ENCODE data around the gene ITPK1.

ITPK1 gene

DNA sequence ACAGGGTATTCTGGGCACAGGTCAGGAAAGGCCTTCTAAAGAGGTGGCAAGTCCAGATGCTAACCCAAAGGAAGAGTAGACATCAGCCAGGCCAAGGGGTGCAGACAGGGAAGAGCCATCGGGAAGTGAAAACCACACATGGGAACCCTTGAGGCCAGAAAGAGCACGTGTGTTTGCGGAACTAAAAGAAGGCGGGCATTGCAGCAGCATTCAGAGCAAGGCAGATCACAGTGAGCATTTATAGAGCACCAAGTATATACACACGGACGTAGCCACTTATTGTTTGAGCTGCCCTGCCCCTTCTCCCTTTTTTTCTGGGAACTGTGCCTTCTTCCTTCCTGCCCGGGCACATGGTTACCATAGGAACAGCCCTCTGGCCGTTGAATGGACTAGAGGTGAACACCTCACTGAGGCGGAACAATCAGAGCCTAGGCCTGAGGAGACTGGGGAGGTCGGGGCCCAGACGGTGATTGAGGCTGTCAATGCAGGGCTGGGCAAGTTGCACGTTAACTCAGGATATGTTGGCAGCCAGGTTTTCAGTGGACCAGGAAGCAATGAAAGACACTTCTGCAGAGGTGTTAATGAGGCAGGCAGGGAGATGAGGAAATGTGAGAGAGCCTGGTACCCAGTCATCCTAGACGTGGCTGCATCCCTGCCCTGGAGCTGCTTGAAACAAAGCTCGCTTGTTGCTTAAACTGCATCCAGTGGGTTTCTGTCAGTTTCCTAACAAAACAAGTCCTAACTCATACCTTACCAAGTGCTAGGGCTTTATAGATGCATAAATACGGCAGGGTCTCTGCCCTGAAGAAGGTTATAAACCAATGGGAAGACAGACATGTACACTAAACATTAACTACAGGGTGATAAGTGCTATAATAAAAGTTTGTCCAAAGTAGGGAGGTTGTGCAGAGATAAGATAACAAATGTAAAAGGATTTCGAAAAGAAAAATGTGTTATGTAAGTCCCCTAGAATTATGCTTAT is 34.8 kb upstream of the ITPK1 start (continued):
- TF ChIP-seq, protein P1, sequence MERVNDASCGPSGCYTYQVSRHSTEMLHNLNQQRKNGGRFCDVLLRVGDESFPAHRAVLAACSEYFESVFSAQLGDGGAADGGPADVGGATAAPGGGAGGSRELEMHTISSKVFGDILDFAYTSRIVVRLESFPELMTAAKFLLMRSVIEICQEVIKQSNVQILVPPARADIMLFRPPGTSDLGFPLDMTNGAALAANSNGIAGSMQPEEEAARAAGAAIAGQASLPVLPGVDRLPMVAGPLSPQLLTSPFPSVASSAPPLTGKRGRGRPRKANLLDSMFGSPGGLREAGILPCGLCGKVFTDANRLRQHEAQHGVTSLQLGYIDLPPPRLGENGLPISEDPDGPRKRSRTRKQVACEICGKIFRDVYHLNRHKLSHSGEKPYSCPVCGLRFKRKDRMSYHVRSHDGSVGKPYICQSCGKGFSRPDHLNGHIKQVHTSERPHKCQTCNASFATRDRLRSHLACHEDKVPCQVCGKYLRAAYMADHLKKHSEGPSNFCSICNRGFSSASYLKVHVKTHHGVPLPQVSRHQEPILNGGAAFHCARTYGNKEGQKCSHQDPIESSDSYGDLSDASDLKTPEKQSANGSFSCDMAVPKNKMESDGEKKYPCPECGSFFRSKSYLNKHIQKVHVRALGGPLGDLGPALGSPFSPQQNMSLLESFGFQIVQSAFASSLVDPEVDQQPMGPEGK (CRISPR knock-in tag; IDR thresholded peaks at IDR 0.05; ENCODE audit: borderline replicate concordance), result no peak
- TF ChIP-seq SNAI2 (CRISPR knock-in tag; IDR thresholded peaks at IDR 0.05) (no peak), ARNTL (CRISPR knock-in tag; IDR thresholded peaks at IDR 0.05; ENCODE audit: borderline replicate concordance, low read depth) (no peak), BACH2 (CRISPR knock-in tag; IDR thresholded peaks at IDR 0.05; ENCODE audit: borderline replicate concordance) (no peak)

- TF ChIP-seq SNAI2 (CRISPR knock-in tag; IDR thresholded peaks at IDR 0.05) (no peak), ZFP30 (CRISPR knock-in tag; IDR thresholded peaks at IDR 0.05) (no peak), ZNF565 (CRISPR knock-in tag; conservative IDR thresholded peaks at IDR 0.05; ENCODE audit: low read depth) (no peak), TSHZ2 (CRISPR knock-in tag; IDR thresholded peaks at IDR 0.05) (no peak), TOX (CRISPR knock-in tag; IDR thresholded peaks at IDR 0.05; ENCODE audit: borderline replicate concordance) (no peak), PPARA (CRISPR knock-in tag; IDR thresholded peaks at IDR 0.05; ENCODE audit: borderline replicate concordance) (no peak), ESRRG (CRISPR knock-in tag; IDR thresholded peaks at IDR 0.05) (no peak), ARNTL (CRISPR knock-in tag; IDR thresholded peaks at IDR 0.05; ENCODE audit: borderline replicate concordance, low read depth) (no peak), RARB (CRISPR knock-in tag; IDR thresholded peaks at IDR 0.05) (no peak), ZFP3 (CRISPR knock-in tag; IDR thresholded peaks at IDR 0.05) (no peak), TCF4 (CRISPR knock-in tag; IDR thresholded peaks at IDR 0.05; ENCODE audit: borderline replicate concordance) (no peak), ZNF70 (CRISPR knock-in tag; IDR thresholded peaks at IDR 0.05) (no peak), ISL1 (CRISPR knock-in tag; IDR thresholded peaks at IDR 0.05) (no peak), OSR1 (CRISPR knock-in tag; IDR thresholded peaks at IDR 0.05) (no peak), ZC3H10 (CRISPR knock-in tag; IDR thresholded peaks at IDR 0.05) (no peak), ZNF8 (CRISPR knock-in tag; IDR thresholded peaks at IDR 0.05) (no peak), GLIS3 (CRISPR knock-in tag; IDR thresholded peaks at IDR 0.05) (no peak)
- TF ChIP-seq, protein P1 (CRISPR knock-in tag; IDR thresholded peaks at IDR 0.05; ENCODE audit: borderline replicate concordance), result no peak
- TF ChIP-seq, protein P2, sequence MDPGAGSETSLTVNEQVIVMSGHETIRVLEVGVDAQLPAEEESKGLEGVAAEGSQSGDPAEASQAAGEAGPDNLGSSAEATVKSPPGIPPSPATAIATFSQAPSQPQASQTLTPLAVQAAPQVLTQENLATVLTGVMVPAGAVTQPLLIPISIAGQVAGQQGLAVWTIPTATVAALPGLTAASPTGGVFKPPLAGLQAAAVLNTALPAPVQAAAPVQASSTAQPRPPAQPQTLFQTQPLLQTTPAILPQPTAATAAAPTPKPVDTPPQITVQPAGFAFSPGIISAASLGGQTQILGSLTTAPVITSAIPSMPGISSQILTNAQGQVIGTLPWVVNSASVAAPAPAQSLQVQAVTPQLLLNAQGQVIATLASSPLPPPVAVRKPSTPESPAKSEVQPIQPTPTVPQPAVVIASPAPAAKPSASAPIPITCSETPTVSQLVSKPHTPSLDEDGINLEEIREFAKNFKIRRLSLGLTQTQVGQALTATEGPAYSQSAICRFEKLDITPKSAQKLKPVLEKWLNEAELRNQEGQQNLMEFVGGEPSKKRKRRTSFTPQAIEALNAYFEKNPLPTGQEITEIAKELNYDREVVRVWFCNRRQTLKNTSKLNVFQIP (CRISPR knock-in tag; IDR thresholded peaks at IDR 0.05; ENCODE audit: borderline replicate concordance, low read depth), result no peak
- no peak for ATAC-seq
These were observed 33.3 kb upstream of the ITPK1 start for GRCh38 chr14:93148979-93149378.

- ATAC-seq, result no peak
- TF ChIP-seq SNAI2 (CRISPR knock-in tag; IDR thresholded peaks at IDR 0.05), result no peak
- no peak for TF ChIP-seq GLIS3 (CRISPR knock-in tag; IDR thresholded peaks at IDR 0.05)
- TF ChIP-seq TSHZ2 (CRISPR knock-in tag; IDR thresholded peaks at IDR 0.05), result no peak
- no peak for TF ChIP-seq PPARA (CRISPR knock-in tag; IDR thresholded peaks at IDR 0.05; ENCODE audit: borderline replicate concordance)
- TF ChIP-seq, protein P2 (CRISPR knock-in tag; IDR thresholded peaks at IDR 0.05; ENCODE audit: borderline replicate concordance, low read depth), result no peak
- no peak for TF ChIP-seq RARB (CRISPR knock-in tag; IDR thresholded peaks at IDR 0.05)
- no peak for TF ChIP-seq TCF4 (CRISPR knock-in tag; IDR thresholded peaks at IDR 0.05; ENCODE audit: borderline replicate concordance)
- no peak for TF ChIP-seq ZC3H10 (CRISPR knock-in tag; IDR thresholded peaks at IDR 0.05)
- no peak for TF ChIP-seq ZFP3 (CRISPR knock-in tag; IDR thresholded peaks at IDR 0.05)
- TF ChIP-seq ARNTL (CRISPR knock-in tag; IDR thresholded peaks at IDR 0.05; ENCODE audit: borderline replicate concordance, low read depth), result no peak
- TF ChIP-seq, protein P3, sequence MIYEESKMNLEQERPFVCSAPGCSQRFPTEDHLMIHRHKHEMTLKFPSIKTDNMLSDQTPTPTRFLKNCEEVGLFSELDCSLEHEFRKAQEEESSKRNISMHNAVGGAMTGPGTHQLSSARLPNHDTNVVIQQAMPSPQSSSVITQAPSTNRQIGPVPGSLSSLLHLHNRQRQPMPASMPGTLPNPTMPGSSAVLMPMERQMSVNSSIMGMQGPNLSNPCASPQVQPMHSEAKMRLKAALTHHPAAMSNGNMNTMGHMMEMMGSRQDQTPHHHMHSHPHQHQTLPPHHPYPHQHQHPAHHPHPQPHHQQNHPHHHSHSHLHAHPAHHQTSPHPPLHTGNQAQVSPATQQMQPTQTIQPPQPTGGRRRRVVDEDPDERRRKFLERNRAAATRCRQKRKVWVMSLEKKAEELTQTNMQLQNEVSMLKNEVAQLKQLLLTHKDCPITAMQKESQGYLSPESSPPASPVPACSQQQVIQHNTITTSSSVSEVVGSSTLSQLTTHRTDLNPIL (CRISPR knock-in tag; IDR thresholded peaks at IDR 0.05; ENCODE audit: low read depth), result no peak
- no peak for TF ChIP-seq TOX (CRISPR knock-in tag; IDR thresholded peaks at IDR 0.05; ENCODE audit: borderline replicate concordance)
These were observed 30.4 kb upstream of the ITPK1 start for GRCh38 chr14:93146119-93146518.
